IMR-90 (cell line): ENCODE results near the gene PODXL2. TPM values are rescaled to one million over a fixed set of nuclear protein-coding genes. Genes with fewer than 3 reads are reported as not detected.

Experiments
- ATAC-seq: fragments of 200-7000 bp; cut with Tn5 transposase; 2 replicates; pipeline ENCODE4 v1.9.1; 2020; ENCODE audit warnings: low read depth, mild to moderate bottlenecking, moderate library complexity
- BruUV-seq: library from RNA; stranded (reverse); fragments of 400-500 nt; replicated peaks from 2 replicates; lab custom pipeline; 2021; lab: Mats Ljungman, UMichigan
- CTCF ChIA-PET: fragments of 300-600 bp; formaldehyde crosslinking; extraction: SDS; loops from one replicate; lab custom pipeline; 2021; ENCODE audit warnings: antibody characterized with exemption; lab: Yijun Ruan, JAX
- POLR2A ChIA-PET: fragments of 300-600 bp; sonication (Branson Sonifier 250); formaldehyde crosslinking; loops from one replicate; lab custom pipeline; 2022; ENCODE audit warnings: antibody characterized with exemption; ENCODE audit not compliant: unreplicated experiment; lab: Charles Lee
- DNase-seq: peaks from one replicate; pipeline ENCODE4 v3.0.0; 2013
- H2AFZ ChIP-seq: replicated peaks from 2 replicates; pipeline ENCODE3; 2013; ENCODE audit warnings: low read length, mild to moderate bottlenecking; ENCODE audit not compliant: poor library complexity
- H2AK5ac ChIP-seq: 2 replicates; pipeline ENCODE4 v1.6.1; 2013; ENCODE audit warnings: low read depth, low read length, inconsistent platforms
- H2AK9ac ChIP-seq: replicated peaks from 2 replicates; pipeline ENCODE3; 2013; ENCODE audit warnings: mild to moderate bottlenecking, low read depth, low read length, moderate library complexity; ENCODE audit not compliant: poor library complexity
- H2BK120ac ChIP-seq: 2 replicates; pipeline ENCODE4 v1.6.1; 2013; ENCODE audit warnings: low read depth, low read length, inconsistent platforms
- H2BK15ac ChIP-seq: 3 replicates; pipeline ENCODE4 v1.6.1; 2013; ENCODE audit warnings: low read depth, low read length, inconsistent platforms
- H2BK20ac ChIP-seq: 2 replicates; pipeline ENCODE4 v1.6.1; 2013; ENCODE audit warnings: low read depth, mild to moderate bottlenecking, inconsistent platforms, low read length, moderate library complexity
- H2BK5ac ChIP-seq: 2 replicates; pipeline ENCODE4 v1.6.1; 2013; ENCODE audit warnings: mild to moderate bottlenecking, low read depth, low read length, inconsistent platforms; ENCODE audit not compliant: poor library complexity, severe bottlenecking
- H3K14ac ChIP-seq: replicated peaks from 2 replicates; pipeline ENCODE4 v1.6.1; 2013; ENCODE audit warnings: low read depth, low read length, inconsistent platforms
- H3K18ac ChIP-seq: 2 replicates; pipeline ENCODE4 v1.6.1; 2013; ENCODE audit warnings: low read depth, low read length, control low read depth
- H3K23ac ChIP-seq: 2 replicates; pipeline ENCODE4 v1.6.1; 2013; ENCODE audit warnings: low read depth, low read length, inconsistent platforms
- H3K27ac ChIP-seq: 2 replicates; pipeline ENCODE4 v1.5.1; 2013; ENCODE audit warnings: mild to moderate bottlenecking, control low read depth, low read length; ENCODE audit not compliant: insufficient read depth
- H3K27me3 ChIP-seq: 2 replicates; pipeline ENCODE4 v1.6.1; 2013; ENCODE audit warnings: low read length; ENCODE audit not compliant: control insufficient read depth, insufficient read depth
- H3K36me3 ChIP-seq: 2 replicates; pipeline ENCODE4 v1.6.1; 2013; ENCODE audit warnings: low read length, mixed read lengths; ENCODE audit not compliant: control insufficient read depth, insufficient read depth
- H3K4ac ChIP-seq: 2 replicates; pipeline ENCODE4 v1.6.1; 2013; ENCODE audit warnings: low read depth, low read length, inconsistent platforms
- H3K4me1 ChIP-seq: 2 replicates; pipeline ENCODE4 v1.6.1; 2013; ENCODE audit warnings: low read length, mixed read lengths; ENCODE audit not compliant: control insufficient read depth, insufficient read depth
- H3K4me2 ChIP-seq: 2 replicates; pipeline ENCODE4 v1.6.1; 2013; ENCODE audit warnings: low read depth, mild to moderate bottlenecking, control low read depth, low read length, moderate library complexity
- H3K4me3 ChIP-seq: 2 replicates; pipeline ENCODE4 v1.5.1; 2013; ENCODE audit warnings: low read depth, mild to moderate bottlenecking, control low read depth, low read length, moderate library complexity; ENCODE audit not compliant: insufficient read depth
- H3K56ac ChIP-seq: 2 replicates; pipeline ENCODE4 v1.6.1; 2013; ENCODE audit warnings: low read length, inconsistent platforms; ENCODE audit not compliant: insufficient read depth; ENCODE audit errors: extremely low read depth
- H3K79me1 ChIP-seq, 2 experiments: 2 replicates each; pipeline ENCODE4 v1.6.1; 2013; ENCODE audit warnings: low read length in 2 of 2, inconsistent platforms in 1 of 2, low read depth in 1 of 2
- H3K9ac ChIP-seq: 2 replicates; pipeline ENCODE4 v1.6.1; 2013; ENCODE audit warnings: low read depth, low read length, control low read depth
- H3K9me1 ChIP-seq: 2 replicates; pipeline ENCODE4 v1.6.1; 2013; ENCODE audit warnings: low read length, inconsistent platforms; ENCODE audit not compliant: insufficient read depth
- H3K9me3 ChIP-seq: 2 replicates; pipeline ENCODE4 v1.6.1; 2013; ENCODE audit warnings: low read length; ENCODE audit not compliant: control insufficient read depth, insufficient read depth
- H4K20me1 ChIP-seq: 2 replicates; pipeline ENCODE4 v1.6.1; 2013; ENCODE audit warnings: low read length, inconsistent platforms; ENCODE audit not compliant: insufficient read depth
- H4K5ac ChIP-seq: 2 replicates; pipeline ENCODE4 v1.6.1; 2013; ENCODE audit warnings: mild to moderate bottlenecking, low read depth, low read length, control low read depth
- H4K8ac ChIP-seq, 2 experiments: 2 replicates each; pipeline ENCODE4 v1.6.1; 2013; ENCODE audit warnings: low read depth in 2 of 2, low read length in 2 of 2, control low read depth in 1 of 2, inconsistent platforms in 1 of 2
- H4K91ac ChIP-seq: 2 replicates; pipeline ENCODE4 v1.6.1; 2013; ENCODE audit warnings: low read depth, low read length, inconsistent platforms; ENCODE audit not compliant: insufficient read depth
- BHLHE40 ChIP-seq: fragments of 150-350 bp; IDR thresholded peaks from 2 replicates; pipeline ENCODE4 v1.6.1; 2016; ENCODE audit warnings: mild to moderate bottlenecking, low read depth, low read length
- CEBPB ChIP-seq: IDR thresholded peaks from 2 replicates; pipeline ENCODE4 v1.6.1; 2012; ENCODE audit warnings: low read depth, low read length, improper control_type of control experiment
- CHD1 ChIP-seq: IDR thresholded peaks from 2 replicates; pipeline ENCODE4 v1.6.1; 2012; ENCODE audit warnings: low read depth, low read length, improper control_type of control experiment
- CTCF ChIP-seq: conservative IDR thresholded peaks from 2 replicates; pipeline ENCODE4 v1.5.1; 2012; ENCODE audit warnings: mild to moderate bottlenecking, low read depth, low read length, improper control_type of control experiment
- ELK1 ChIP-seq: fragments of 150-350 bp; IDR thresholded peaks from 2 replicates; pipeline ENCODE4 v1.6.1; 2016; ENCODE audit warnings: low read depth, mild to moderate bottlenecking, low read length, moderate library complexity, borderline replicate concordance
- FOS ChIP-seq: fragments of 150-350 bp; IDR thresholded peaks from 2 replicates; pipeline ENCODE4 v1.6.1; 2016; ENCODE audit warnings: low read depth, low read length
- MAFK ChIP-seq: IDR thresholded peaks from 2 replicates; pipeline ENCODE4 v1.6.1; 2012; ENCODE audit warnings: low read depth, low read length, improper control_type of control experiment
- NFE2L2 ChIP-seq: fragments of 150-350 bp; IDR thresholded peaks from 2 replicates; pipeline ENCODE4 v1.6.1; 2016; ENCODE audit warnings: low read depth, mild to moderate bottlenecking, low read length
- RAD21 ChIP-seq: IDR thresholded peaks from 2 replicates; pipeline ENCODE4 v1.6.1; 2012; ENCODE audit warnings: low read length, improper control_type of control experiment
- WGBS, 2 experiments: methylation state at CpG; one replicate each; pipeline versions ENCODE4 v1.1.5 to v1.1.7; 2013; ENCODE audit warnings: missing lambda C conversion rate in 2 of 2; ENCODE audit not compliant: insufficient read length in 1 of 2; ENCODE audit errors: extremely low coverage in 2 of 2; 5-methylcytosine and 5-hydroxymethylcytosine counted together
- dilution Hi-C: fragments of 300-500 bp; cut with HindIII; formaldehyde crosslinking; loops from one replicate; pipeline ENCODE4 v1.14.3; 2018; ENCODE audit warnings: low sequenced_read_pairs; ENCODE audit not compliant: unreplicated experiment
- in situ Hi-C: fragments of 300-500 bp; cut with MboI; formaldehyde crosslinking; loops from 3 replicates; pipeline ENCODE4 v1.14.3; 2019; ENCODE audit warnings: low sequenced_read_pairs, inconsistent platforms, mixed read lengths
- intact Hi-C: fragments of 100-400 bp; cut with micrococcal nuclease; formaldehyde crosslinking; loops from 2 replicates; pipeline ENCODE4 v1.10.0; 2022
- polyA plus RNA-seq, 3 experiments: library from polyadenylated mRNA; depleted of rRNA; stranded (reverse); fragments of >200 nt; gene quantifications; 2 replicates each; pipeline ENCODE4 v1.2.3, GENCODE V29; 2012; ENCODE audit warnings: low replicate concordance in 1 of 3
- total RNA-seq: library from RNA; depleted of rRNA; stranded (reverse); fragments of >200 nt; gene quantifications from 2 replicates; pipeline ENCODE4 v1.2.3, GENCODE V29; 2012
- TF ChIP-seq, protein P1 (sequence below): fragments of 150-350 bp; IDR thresholded peaks from 2 replicates; pipeline ENCODE4 v1.6.1; 2017; ENCODE audit warnings: mild to moderate bottlenecking, antibody characterized with exemption, low read length, low read depth

The PODXL2 gene
- total and polyA plus RNA-seq, 2 of the 4 experiments (the other 2 are of a cell fraction): 1.6 to 5.4 TPM

DNA sequence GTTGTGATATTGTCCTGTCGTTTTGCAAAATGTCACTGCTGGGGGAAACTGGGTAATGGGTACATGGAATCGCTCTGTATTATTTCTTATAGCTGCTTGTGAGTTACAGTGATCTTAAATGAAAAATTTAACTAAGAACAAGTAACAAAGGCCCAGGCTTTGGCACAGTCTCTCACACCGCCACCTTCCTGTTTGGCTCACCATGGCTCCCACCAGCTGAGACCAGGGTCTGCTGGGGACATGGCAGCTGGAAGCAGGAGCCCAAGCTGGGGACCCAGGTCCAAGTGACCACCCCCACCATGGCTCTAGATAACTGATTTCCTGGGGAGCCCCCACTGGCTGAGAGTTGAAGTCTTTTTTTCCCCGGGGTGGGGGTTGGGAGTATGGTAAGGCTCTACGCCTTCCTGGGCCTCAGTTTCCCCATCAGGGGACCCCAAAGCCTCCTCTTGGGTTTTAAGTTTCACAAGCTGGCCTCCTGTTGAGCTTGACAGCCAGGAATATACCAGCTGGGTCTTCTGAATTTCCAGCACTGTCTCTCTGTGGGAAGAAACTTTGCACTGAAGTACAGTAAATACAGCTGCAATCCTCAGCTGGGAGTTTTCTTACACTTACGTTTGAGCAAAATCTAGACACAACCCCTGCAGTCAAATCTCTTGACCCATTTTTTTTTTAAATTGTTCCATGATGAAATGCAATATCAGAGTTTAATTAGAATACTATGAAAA is 69.9 kb downstream of the PODXL2 start:
- H4K20me1 ChIP-seq: no peaks in the 10 kb centered on the region; the same call in 1 of the 2 replicates
- intact Hi-C loops (no loop called here), dilution Hi-C loops (no loop called here), in situ Hi-C loops (no loop called here)
- peak overlapping the region; percentile 71 to 97; a peak in 2 of 4 replicates for H4K8ac ChIP-seq
- H2BK120ac ChIP-seq: peak overlapping the region; percentile 77
- DNase-seq (peak; percentile 75), ATAC-seq (no peak)
- H3K4ac ChIP-seq: peak overlapping the region; percentile 96
- peak overlapping the region; percentile 94 for H2BK5ac ChIP-seq
- H3K9me3 ChIP-seq: no peaks in the 10 kb centered on the region
- no peaks in the 10 kb centered on the region for H3K27me3 ChIP-seq
- BruUV-seq: no TSS peak
- CTCF ChIA-PET: no interaction called here
- peak overlapping the region; percentile 73 for H4K5ac ChIP-seq
- peak overlapping the region; percentile 72; the same call in 1 of the 2 replicates for H3K23ac ChIP-seq
- H3K36me3 ChIP-seq: no peaks in the 10 kb centered on the region
- no peak overlapping the region for H3K4me2 ChIP-seq
- H2AK9ac ChIP-seq: no peak overlapping the region
- H3K9me1 ChIP-seq: peaks cover 31% of the 10 kb centered on the region
- H3K79me1 ChIP-seq: peaks cover 0 to 58% of the 10 kb centered on the region in 2 experiments; a peak in 2 of 4 replicates
- 20% methylated on average over 1 of the region's 6 CpGs; no CpG with 5 or more reads in 1 of the 2 experiments for WGBS, 2 experiments
- H3K4me1 ChIP-seq: peaks cover 32% of the 10 kb centered on the region
- H3K56ac ChIP-seq: no peak overlapping the region
- TF ChIP-seq NFE2L2 (no peak), BHLHE40 (no peak), CEBPB (no peak), FOS (no peak), ELK1 (no peak), RAD21 (no peak), CTCF (no peak), CHD1 (no peak), MAFK (no peak)
- TF ChIP-seq, protein P1, sequence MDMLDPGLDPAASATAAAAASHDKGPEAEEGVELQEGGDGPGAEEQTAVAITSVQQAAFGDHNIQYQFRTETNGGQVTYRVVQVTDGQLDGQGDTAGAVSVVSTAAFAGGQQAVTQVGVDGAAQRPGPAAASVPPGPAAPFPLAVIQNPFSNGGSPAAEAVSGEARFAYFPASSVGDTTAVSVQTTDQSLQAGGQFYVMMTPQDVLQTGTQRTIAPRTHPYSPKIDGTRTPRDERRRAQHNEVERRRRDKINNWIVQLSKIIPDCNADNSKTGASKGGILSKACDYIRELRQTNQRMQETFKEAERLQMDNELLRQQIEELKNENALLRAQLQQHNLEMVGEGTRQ: no peak
- H3K27ac ChIP-seq: peak overlapping the region; percentile 88
- H4K91ac ChIP-seq: no peak overlapping the region; the same call in 1 of the 2 replicates
- peak overlapping the region; percentile 93; the same call in 1 of the 3 replicates for H2BK15ac ChIP-seq
- no peak overlapping the region for H2AFZ ChIP-seq
- peak overlapping the region; percentile 72 for H3K14ac ChIP-seq
- peak overlapping the region; percentile 18 for H3K9ac ChIP-seq
- H2AK5ac ChIP-seq: peak overlapping the region; percentile 88
- H2BK20ac ChIP-seq: peak overlapping the region; percentile 90
- no peak overlapping the region for H3K4me3 ChIP-seq
- POLR2A ChIA-PET: no interaction called here
- H3K18ac ChIP-seq: peak overlapping the region; percentile 76
